GM18499 (cell line): ENCODE results near the gene TBKBP1.
"Not testable (repeated sequence)": the region's sequence is repeated elsewhere in the genome, so short reads cannot be mapped to it uniquely, and the experiment has no call there.

Source experiments
- ATAC-seq: cut with Tn5 transposase; IDR thresholded peaks from one replicate; pipeline ENCODE4 v1.9.1; 2021; ENCODE audit warnings: moderate number of reproducible peaks; ENCODE audit not compliant: insufficient read depth, unreplicated experiment

Gene TBKBP1

DNA sequence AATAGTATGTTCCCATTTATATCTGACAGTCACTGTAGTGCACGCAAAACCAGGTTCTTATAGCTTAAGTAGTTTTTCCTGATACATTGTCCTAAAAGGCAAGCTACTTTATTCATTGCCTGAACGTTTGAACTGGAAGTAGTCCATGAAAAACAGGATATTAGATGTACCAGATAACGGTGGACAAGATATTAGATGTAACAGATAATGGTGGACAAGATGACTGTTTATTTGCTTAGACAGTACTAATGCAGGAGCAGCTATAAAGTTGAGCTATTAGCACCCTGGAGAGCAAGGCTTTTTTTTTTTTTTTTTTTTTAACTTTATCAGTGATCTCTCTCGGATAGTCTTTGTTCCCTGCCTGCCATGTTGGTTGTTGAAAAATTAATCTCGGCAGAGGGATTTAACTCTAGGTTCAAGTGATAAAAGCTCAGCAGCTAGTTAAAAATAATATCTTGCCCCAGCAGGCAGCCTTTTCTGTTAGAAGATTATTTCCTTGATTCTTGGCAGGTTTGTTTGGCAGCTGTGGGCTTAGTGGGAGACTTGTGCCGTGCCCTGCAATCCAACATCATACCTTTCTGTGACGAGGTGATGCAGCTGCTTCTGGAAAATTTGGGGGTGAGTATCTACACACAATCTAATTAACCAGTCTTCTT, 17.3 kb upstream of the TBKBP1 start:
- ATAC-seq = no peak

DNA sequence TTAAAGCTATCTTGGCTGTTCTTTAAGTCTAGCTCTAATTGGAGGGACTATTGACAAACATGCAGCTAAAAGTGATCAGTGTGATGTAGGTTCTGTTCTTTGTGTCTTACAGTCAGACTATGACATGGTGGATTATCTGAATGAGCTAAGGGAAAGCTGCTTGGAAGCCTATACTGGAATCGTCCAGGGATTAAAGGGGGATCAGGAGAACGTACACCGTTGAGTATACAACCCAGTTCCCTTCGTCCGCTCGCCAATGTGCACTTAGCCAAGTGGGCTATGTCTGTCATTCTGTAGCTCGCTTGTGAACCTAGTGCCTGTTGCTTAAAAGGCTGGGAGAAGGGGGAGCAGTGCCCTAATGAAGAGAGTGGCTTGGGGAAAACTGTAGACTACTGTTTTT, 15.8 kb upstream of the TBKBP1 start:
- ATAC-seq = no peak

DNA sequence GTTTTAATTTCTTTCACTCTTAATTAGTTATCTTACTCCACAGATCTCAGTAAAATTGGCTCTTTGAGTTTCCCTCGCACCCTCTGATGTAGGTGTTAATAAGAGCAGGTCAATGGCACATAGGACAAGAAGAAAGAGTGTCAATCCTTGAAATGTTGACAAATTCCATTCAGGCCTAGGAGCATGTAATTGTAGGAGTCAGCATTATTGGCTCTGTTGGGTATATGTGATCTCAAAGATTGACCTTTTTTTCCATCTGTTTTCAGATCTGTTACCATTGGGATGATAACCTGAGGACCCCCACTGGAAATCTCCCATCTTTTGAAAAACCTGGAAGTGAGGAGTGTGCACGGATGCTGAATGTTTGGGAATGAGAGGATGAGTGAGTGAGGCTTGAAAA, 11.8 kb upstream of the TBKBP1 start:
- no peak for ATAC-seq

DNA sequence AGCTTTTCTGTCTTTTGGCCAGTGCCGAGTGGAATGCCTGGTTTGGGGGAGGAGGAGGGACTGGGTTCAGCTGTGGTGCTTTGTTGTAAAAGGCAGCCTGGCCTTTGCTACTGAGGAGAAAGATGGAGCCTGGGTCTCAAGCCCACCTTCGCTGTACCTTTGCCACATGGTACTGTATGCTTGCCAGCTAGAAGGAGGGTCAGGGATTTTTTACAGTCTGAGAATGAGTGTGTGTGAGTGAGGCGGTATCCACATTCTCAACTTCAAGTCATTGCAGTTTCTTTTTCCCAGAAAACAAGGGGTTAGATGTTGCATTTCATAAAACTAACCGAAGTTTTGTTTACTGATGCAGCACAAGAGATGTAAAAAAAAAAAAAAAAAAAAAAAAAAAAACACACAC, 11.2 kb upstream of the TBKBP1 start:
- ATAC-seq = not testable (repeated sequence)

DNA sequence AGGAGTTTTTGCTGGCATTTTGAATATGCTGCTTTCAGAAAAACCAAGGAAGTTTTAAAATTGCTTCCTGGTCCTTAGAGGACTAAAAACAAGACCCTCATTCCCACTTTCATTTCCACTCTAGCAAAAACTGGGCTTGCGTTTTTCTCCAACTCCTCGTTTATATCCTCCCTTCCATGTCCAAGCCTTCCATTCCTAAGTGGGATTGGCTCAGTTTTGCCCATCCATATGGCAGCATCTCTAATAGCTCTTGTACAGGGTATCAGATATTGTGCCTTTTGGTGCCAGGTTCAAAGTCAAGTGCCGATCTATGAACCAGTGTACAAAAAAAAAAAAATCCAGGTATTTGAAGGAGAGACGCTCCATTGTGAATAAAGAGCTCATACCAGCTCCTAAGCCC, 9.9 kb upstream of the TBKBP1 start:
- ATAC-seq = no peak

DNA sequence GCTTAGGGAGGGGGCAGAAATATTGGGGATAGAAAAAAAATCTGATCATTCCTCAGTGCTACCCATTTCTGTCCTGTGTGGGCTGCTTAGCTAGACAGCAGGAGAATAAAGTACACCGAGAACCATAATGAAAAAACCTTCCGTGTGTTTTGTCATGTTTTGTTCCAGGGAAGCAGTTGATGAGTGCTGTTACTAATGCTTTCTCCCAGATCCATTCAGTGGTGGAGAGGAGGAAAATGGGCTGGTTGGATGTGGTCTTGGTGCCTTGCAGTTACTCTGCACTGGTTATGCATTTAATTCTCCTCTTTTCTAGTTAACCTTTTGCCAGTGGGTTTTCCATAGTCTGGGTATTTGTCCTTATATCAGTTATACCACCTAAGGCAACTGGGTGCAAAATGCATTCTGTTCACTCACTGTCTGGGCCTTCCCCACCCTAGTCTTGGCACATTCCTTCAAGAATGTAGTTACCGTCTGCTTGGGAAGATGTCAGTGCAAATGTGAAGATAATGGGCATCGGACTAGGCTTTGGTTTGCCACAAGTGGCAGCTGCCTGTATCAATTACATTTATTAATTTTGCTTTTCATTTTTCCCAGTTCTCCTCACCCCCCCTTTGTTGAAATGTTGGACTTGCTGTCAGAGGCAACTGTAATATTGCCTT, 9.3 kb upstream of the TBKBP1 start:
- no peak for ATAC-seq

DNA sequence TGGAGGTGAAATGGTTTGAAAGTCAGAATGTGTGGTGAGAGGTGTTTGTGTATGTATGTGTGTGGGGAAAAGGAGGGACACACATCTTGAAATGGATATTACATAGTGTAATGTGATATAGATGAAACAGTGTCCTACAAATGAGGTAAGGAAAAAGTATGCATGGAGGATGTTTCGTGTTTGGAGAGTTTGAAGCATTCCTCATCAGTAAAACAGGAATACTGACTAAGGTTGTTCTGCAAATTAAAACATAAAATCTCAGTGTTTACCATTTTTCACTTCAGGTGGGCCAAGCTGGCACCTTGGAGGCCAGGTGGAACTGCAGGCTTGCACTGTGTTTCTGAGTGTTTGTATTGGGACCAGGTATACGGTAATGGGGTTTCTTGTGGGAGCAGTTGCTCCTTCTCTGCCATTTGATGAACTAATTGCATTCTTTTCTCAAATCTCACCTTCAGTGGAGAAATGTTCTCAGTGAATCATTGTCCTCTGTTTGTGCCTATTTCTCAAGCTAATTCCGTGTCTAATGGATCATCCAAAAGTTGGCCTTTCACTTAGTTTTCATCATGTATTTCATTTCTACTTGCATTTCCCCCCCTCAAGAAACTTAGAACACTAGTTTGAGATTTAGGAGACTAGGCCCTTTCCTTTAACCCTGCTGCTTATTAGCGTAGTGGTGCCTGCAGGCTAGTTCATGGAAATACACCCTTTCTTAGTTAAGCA, 8.2 kb upstream of the TBKBP1 start:
- no peak for ATAC-seq

DNA sequence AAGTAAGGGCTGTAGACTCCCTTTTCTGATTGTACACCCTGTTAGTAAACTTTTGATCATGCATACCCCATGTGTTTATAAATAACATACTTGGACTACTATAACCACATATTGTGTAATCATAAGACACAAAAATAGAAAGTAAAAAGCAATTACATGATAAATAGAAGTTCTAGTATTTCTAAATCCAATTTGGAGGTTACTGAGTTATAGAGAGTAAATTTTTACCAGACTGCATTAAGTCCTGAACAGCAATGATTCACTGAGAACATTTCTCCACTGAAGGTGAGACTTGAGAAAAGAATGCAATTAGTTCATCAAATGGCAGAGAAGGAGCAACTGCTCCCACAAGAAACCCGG, 7.7 kb upstream of the TBKBP1 start:
- no peak for ATAC-seq

DNA sequence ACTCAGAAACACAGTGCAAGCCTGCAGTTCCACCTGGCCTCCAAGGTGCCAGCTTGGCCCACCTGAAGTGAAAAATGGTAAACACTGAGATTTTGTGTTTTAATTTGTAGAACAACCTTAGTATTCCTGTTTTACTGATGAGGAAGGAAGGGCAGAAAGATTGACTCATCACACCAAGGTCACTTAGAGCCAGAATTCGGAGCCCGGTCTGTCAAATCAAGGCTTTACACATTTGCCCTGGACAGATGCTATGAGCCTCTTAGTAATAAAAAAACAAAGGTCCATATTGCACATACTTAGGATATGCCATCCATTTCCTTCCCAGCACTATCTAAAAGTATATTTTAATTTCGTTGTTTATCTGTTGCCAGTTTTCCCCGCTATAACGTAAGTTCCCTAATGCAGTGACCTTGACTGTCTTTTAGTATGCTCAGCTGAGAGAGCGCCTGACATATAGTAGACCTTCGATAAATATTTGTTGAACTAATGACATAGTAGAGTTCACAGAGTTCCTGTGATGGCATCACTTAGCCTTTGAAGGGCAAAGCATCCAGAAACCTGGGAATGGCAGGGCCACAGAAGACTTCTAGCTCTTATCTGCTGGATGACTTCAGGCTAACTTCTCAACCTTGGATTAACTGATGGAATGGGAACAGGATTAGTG, 7.2 kb upstream of the TBKBP1 start:
- ATAC-seq = no peak

DNA sequence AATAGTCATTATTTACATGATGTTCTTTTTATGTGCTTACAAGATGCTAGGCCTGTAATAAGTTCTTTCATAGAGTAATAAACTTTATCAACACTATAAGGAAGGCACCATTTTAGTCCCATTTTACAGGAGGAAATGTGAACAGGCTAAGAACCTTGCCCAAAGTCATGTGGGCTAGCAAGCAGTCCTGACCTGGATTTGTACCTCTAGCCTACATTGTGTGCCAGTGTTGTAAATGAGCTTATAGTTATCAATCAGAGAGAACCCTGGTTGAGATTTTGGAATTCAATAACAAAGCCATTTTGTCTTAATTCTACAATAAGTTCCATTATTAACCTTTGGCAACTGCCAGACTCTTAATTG, 6.7 kb upstream of the TBKBP1 start:
- ATAC-seq = no peak

DNA sequence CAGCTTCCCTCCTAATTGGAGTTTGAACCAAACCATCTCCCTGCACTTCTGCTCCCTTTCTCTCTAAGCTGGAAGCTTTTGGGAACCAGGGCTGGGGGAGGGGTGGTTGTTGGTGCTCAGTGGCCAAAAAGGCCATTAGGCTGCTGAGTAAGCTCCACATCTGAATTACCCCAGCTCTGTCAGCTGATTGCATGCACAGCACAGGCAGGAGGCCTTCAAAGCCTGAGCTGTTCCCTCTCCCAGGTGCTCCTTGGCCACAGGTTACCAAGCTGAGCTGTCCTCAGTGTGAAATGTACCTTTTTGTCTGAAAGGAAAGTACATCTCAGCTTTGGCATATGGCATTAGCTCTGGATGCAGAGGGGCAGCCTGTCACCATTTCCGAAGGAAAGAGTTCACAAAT, 6.2 kb upstream of the TBKBP1 start:
- ATAC-seq = no peak

DNA sequence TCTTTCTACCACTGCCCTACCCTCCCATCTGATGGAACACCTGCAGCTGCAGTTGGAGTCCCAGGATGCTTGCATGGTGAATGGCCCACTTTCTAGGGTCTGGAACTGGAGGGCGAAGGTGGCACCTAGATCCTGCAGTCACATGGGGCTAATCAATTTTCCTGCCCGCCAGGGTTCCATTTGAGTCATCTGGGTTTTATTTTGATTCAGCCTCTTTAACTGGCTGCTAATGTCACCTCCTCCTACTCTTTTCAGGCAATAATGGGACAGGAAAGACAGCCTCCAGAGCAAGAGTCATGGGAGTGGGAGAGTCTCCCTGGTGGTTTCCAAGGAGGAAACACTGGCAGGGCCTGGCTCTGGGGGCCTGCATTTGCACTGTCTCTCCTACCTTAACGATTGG, 3.8 kb upstream of the TBKBP1 start:
- no peak for ATAC-seq

DNA sequence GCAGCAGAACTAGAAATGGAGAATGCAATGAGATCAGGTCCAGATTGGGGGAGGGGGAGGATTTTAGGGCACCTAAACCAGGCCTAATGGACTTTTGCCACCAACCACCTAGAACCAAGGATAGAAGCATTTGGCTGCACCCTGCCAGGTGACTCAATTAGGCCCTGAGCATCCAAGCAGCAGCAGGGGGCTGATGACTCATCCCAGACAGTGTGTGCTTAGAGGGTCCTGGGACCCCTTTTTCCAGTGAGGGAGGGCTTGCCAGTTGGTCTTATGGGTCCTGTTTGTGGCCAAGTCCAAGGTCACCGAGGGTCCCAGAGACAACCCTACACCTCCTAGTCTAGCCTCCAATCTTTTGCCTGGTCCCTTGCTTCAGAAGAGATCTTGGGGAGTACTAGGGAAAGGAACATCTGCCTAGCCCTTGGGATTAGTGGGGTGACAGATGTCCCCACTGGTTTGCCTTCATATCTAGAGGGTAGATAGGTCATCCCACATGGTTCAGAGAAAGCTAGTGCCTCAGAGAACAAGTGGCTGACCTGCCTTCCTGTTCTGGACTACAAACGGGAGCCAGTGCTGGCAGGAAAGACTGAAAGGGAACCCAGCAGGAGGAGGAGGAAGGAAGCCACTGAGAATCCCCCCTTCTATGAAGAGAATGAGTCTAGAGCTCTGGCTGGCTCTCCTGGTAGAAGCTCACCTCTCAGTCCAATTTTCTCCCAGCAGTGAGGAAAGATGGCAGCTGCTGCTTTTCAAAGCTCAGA, 1.6 kb upstream of the TBKBP1 start:
- ATAC-seq = no peak

DNA sequence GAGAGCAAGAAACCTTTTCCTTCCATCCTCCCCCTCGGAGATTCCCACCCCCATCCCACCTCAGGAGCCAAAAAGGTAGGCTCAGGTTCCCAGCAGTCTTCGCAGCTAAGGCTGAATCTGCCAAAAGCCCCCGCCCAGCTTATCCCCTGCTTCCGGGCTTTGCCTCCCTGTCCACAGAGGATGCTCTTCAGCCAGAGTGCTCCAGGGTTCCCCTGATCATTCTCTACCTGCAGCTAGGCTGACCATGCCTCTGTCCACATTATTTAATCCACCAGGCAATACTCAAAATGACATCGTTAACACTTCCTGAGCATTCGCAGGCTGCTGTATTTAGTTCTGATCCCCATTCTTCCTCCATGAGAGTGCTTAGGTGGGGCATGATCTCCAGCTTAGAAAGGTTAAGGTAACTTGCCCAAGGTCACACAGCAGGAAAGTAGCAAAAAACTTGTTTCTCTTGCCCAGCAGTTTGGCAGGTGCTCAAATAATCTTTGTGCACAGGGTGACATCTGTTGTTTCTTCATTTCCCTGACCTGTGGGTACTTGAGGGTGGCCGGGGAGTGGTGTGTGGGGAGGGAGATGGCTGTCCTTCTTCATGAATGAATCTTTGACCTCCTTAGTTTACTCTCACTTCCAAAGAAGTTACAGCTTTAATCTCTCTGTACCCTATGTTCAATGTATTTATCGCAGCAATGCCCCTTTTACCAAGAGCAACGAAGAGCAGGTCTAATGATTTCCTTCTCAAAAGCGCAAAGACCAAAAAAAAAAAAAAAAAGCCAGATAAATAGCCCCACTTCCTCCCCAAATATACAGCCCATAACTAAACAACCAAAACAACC, 848 bp upstream of the TBKBP1 start:
- no peak for ATAC-seq

DNA sequence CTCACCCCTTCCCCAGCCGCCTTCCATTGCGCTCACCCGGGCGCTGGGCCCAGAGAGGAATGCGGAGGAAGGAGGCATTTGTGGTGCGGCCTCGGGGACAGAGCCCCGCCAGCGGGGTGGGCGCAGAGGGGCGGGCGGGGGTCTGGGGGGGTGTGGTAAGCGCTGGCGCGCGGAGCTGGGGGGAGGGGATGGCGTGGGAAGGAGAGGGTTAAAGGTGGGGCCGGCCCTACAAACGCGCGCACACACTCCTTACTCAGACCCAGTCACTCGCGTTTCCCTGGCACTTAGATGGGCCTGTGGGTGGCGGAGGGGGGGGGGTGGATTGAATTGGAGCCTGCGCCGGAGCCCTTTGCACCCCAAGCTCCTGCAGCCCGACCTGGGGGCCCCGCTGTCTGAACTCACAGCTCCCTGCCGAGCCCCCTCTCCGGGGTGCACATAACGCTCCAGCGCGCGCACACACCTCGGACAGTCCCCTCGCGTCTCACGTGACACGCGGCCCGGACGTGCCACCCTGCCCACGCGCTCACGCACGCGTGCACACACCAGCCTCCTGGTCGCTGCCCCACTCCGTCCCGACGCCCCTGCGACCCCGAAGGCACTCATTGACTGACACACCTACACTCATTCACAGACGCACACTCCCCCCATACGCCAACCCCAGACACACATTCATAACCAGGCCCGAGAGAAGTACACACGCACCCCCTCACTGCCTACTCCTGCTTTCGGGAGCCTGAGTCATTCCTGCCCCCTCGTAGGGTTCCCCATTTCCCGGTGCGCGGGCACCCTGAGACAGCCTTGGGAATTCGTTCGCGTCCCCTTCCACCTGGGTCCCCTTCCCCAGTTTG, 844 bp downstream of the TBKBP1 start:
- ATAC-seq = no peak

DNA sequence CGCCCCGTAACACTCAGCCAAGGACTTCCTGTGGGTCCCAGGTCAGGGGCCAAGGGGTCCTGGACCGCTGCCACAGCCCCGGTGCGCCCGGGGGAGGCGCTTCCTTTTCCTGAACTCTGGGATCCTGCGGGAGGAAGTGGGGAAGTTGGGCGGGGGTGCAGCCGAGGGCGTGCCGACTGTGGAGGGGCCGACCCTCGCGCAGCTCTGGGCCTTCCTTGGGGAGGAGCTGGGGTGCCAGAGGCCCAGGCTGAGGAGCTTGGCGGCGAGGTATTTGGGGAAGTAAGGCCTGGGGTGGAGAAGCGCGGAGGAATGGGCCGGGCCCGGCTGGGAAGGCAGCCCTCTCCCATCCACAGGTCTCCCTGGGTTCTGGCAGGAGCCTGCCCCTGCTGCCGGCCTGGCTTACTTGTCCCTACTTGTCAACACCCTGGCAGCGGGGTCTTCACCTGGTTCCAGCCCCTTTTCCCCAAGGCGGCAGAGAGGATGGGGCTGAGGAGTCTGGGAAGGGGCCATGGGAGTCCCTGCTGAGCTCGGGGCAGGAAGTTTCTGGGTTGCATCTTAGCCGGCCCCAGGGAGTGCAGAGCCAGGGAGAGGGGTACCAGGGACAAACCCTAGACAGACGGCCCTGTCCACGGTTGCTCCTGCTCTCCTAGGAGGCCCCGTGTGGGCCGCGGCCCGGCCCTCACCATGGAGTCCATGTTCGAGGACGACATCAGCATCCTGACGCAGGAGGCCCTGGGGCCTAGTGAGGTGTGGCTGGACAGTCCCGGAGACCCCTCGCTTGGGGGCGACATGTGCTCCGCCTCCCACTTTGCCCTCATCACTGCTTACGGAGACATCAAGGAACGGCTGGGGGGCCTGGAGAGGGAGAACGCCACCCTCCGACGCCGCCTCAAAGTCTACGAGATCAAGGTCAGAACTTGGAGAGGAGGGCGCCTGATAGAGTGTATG, 1.7 kb downstream of the TBKBP1 start:
- no peak for ATAC-seq

DNA sequence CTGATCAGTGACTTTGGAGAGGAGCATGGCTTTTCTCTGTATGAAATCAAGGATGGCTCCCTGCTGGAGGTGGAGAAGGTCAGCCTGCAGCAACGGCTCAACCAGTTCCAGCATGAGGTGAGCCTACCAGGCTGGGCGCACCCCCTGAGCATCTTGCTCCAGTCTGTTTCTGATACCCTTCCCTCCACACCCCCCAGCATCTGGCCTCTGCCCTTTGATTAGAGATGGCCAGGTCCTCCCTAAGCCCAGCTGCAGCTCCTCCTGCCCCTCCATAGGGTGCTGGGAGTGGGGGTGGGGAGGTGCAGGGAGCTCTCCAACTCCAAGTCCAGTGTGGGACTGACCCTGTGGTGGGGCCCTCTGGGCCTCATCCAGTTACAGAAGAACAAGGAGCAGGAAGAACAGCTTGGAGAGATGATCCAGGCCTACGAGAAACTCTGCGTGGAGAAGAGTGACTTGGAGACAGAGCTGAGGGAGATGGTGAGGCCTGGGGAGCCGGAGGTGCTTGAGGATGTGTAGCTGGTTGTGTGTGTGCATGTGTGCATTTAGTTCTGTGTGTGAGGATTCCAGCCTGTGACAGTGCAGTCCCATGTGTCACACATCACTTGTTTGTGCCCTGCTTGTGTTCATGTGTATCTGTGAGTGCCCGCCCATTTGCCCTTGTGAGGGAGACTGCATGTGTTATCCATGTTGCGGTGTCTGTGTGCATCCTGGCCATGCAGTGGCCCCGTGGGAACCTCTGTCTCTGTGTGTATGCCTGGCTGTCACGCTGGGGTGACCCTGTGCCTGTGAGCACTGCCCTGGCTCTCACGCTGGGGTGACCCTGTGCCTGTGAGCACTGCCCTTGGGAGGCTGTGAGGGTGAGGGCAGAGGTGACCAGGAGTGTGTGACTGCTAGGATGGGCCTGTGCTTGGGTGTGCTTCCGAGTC, 3.0 kb downstream of the TBKBP1 start:
- no peak for ATAC-seq
